MV-4-11 (cell line): Measurements from ENCODE around the gene AK1.

Experiments used
- DNase-seq: peaks from one replicate; lab custom pipeline; 2025; lab: John Stamatoyannopoulos, UW

AK1 gene

GRCh38 chr9:127816728-127817127, 60.7 kb downstream of the AK1 start:
- no peak for DNase-seq
